Spleen (tissue), 11 donors: Measurements from ENCODE around the gene PLXNB2. TPM values are rescaled to one million over a fixed set of nuclear protein-coding genes. Genes with fewer than 3 reads are reported as not detected.
A peak's percentile ranks its signal among the peaks of the same experiment; 100 is the strongest.

Experiments
- DNase-seq: peaks from one replicate; pipeline ENCODE4 v3.0.0-alpha.2; 2020
- H3K27ac ChIP-seq, 8 donors: fragments of 200-600 bp; sonication (generic) in 7 of 8; 1 replicate in 4 of 8; 2 replicates in 4 of 8; pipeline versions ENCODE4 v1.5.0 to v1.8.0; 2016 to 2021; ENCODE audit warnings: inconsistent platforms in 4 of 8, mild to moderate bottlenecking in 4 of 8, moderate library complexity in 1 of 8
- H3K27me3 ChIP-seq, 7 donors: fragments of 200-600 bp; sonication (generic) in 6 of 7; replicated peaks in 1 of 7; 1 replicate in 4 of 7; 2 replicates in 3 of 7; pipeline versions ENCODE4 v1.5.0 to v1.8.0; 2016 to 2021; ENCODE audit warnings: inconsistent platforms in 3 of 7, mild to moderate bottlenecking in 1 of 7
- H3K36me3 ChIP-seq, 6 donors: fragments of 200-600 bp; sonication (generic) in 5 of 6; 1 replicate in 4 of 6; 2 replicates in 2 of 6; pipeline versions ENCODE4 v1.5.0 to v1.8.0; 2016 to 2021; ENCODE audit warnings: inconsistent platforms in 2 of 6
- H3K4me1 ChIP-seq, 6 donors: fragments of 200-600 bp; sonication (generic) in 5 of 6; 1 replicate in 3 of 6; 2 replicates in 3 of 6; pipeline versions ENCODE4 v1.5.0 to v1.8.0; 2016 to 2021; ENCODE audit warnings: inconsistent platforms in 3 of 6
- H3K4me3 ChIP-seq, 8 donors: fragments of 200-600 bp; sonication (generic) in 7 of 8; 1 replicate in 4 of 8; 2 replicates in 4 of 8; pipeline versions ENCODE4 v1.5.0 to v1.8.0; 2016 to 2021; ENCODE audit warnings: inconsistent platforms in 4 of 8, mild to moderate bottlenecking in 4 of 8, moderate library complexity in 2 of 8
- H3K9me3 ChIP-seq, 8 donors: fragments of 200-600 bp; sonication (generic) in 7 of 8; 1 replicate in 4 of 8; 2 replicates in 4 of 8; pipeline versions ENCODE4 v1.5.0 to v1.8.0; 2016 to 2021; ENCODE audit warnings: inconsistent platforms in 4 of 8
- CTCF ChIP-seq, 11 experiments: fragments of 200-600 bp in 7 of 11; fragments of 450-650 bp in 4 of 11; sonication (generic) in 4 of 11; IDR thresholded peaks in 8 of 11; conservative IDR thresholded peaks in 3 of 11; 1 replicate in 7 of 11; 2 replicates in 4 of 11; pipeline versions ENCODE4 v1.4.0 to v1.8.0; 2016 to 2021; ENCODE audit warnings: antibody characterized with exemption in 11 of 11, inconsistent platforms in 4 of 11, mild to moderate bottlenecking in 1 of 11
- POLR2A ChIP-seq, 3 donors: fragments of 450-650 bp; IDR thresholded peaks; one replicate each; pipeline ENCODE4 v1.5.1; 2017; ENCODE audit warnings: antibody characterized with exemption in 3 of 3, mild to moderate bottlenecking in 1 of 3
- POLR2AphosphoS5 ChIP-seq, 3 donors: sonication (generic); formaldehyde crosslinking; IDR thresholded peaks; one replicate each; pipeline ENCODE4 v1.5.1; 2017; ENCODE audit warnings: antibody characterized with exemption in 3 of 3
- WGBS, 5 donors: extraction: QIAGEN DNeasy Blood & Tissue Kit in 3 of 5; methylation state at CpG; one replicate each; pipeline versions ENCODE4 v1.1.5 to v1.1.7; 2013 to 2018; 5-methylcytosine and 5-hydroxymethylcytosine counted together
- intact Hi-C: fragments of 100-400 bp; cut with DNase I; formaldehyde crosslinking; loops from one replicate; pipeline ENCODE4 v1.15.0; 2023; ENCODE audit warnings: low total_unique reads
- polyA plus RNA-seq, 3 donors: library from polyadenylated mRNA; stranded (reverse); fragments of 200-250 nt; gene quantifications; one replicate each; pipeline ENCODE4 v1.2.1, GENCODE V29; 2013
- total RNA-seq, 7 donors: library from RNA; depleted of rRNA in 3 of 7; stranded (reverse); fragments of >200 nt in 3 of 7; fragmentation: NEBNext Ultra II Directional in 4 of 7; extraction: Animal tissue kit (Norgen Biotek cat#: 25700) in 4 of 7; gene quantifications; one replicate each; pipeline versions ENCODE4 v1.1.0 to v1.2.1, GENCODE V29; 2016 to 2021
- donor health status: healthy with polysubstance abuse.
- donor health status: DM: no; HTN: no; CAD: no; lungs with moderate emphysema.
- donor health status: DM: no; HTN: no; CAD: no.
- donor health status: Bipolar disorder and iron deficiency.
- donor health status: healthy.
- donor health status: DM: no; HTN: no; CAD: no.
- donor health status: DM: yes; HTN: yes; CAD: no.

The PLXNB2 gene
- total and polyA plus RNA-seq, 10 donors, result 41.9 to 382 (median 242) TPM

- WGBS, 5 donors, result 15 to 36% (median 20%) methylated on average over 6 to 7 of the region's 7 CpGs
- Histone ChIP-seq H3K27me3 (peaks cover 0 to 47% (median 3%) of the 10 kb centered on the region in 7 donors), H3K27ac (peak overlapping the region; percentile 66 to 94 (median 88)), H3K36me3 (peaks cover 0 to 19% (median 0%) of the 10 kb centered on the region in 6 donors), H3K4me1 (peaks cover 51 to 93% (median 84%) of the 10 kb centered on the region in 6 donors), H3K9me3 (no peaks in the 10 kb centered on the region), H3K4me3 (peak overlapping the region in 6 of 8 donors; percentile 22 to 91 (median 30))
- TF ChIP-seq CTCF (IDR thresholded peaks at IDR 0.05 in 8 of 11, conservative IDR thresholded peaks at IDR 0.05 in 3 of 11), result no peak
- TF ChIP-seq POLR2A (IDR thresholded peaks at IDR 0.05), result no peak
- peak; percentile 75 to 84 (median 83) for TF ChIP-seq POLR2AphosphoS5 (IDR thresholded peaks at IDR 0.05)
- intact Hi-C loops, result no loop called here
- peak; percentile 94 for DNase-seq
Measured at GRCh38 chr22:50308597-50308935, 1.1 kb upstream of the PLXNB2 start.

DNA sequence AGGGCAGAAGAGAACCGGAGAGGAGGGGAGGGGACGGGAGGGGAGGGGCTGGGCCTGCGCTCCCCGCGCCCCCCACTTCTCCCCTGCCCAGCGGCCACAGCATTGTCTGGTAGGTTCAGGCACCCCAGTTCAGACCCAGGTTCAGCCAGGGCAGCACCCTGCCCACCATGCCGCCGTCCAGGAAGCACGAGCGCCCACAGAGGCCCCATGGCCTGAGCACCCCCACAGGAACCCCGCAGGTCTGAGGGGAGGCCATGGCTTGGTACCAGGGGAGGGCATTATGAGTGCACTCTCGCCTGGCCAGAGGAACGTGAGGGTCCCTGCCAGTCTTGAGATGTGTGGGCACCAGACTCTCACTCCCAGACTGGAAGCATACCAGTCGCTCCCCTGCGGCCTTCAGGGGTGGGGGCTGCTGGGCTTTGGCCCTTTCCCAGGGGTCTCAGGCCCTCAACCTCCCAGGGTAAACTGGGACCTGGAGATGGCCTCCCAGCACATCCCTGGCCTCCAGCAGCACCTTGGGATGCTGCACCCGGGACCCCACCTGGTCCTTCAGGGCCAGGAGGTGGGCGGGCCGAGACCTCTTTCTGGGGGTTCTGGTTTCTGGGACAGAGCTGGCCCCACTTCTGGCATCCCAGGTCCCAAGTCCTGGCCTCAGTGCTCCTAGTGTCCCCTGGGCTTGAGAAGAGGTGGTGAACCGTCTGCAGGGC, 597 bp upstream of the PLXNB2 start:
- WGBS, 5 donors, result 14 to 29% (median 22%) methylated on average over 6 to 19 of the region's 19 CpGs
- intact Hi-C loops, result no loop called here
- H3K27me3 ChIP-seq, result peaks cover 0 to 48% (median 3%) of the 10 kb centered on the region in 7 donors

GRCh38 chr22:50305923-50306566, 1.4 kb downstream of the PLXNB2 start:
- TF ChIP-seq POLR2AphosphoS5 (IDR thresholded peaks at IDR 0.05), result peak; percentile 72 to 86 (median 80)
- no peak for TF ChIP-seq CTCF (IDR thresholded peaks at IDR 0.05 in 8 of 11, conservative IDR thresholded peaks at IDR 0.05 in 3 of 11)
- Histone ChIP-seq H3K4me3 (peak overlapping the region; percentile 64 to 91 (median 83)), H3K27ac (peak overlapping the region; percentile 73 to 96 (median 92)), H3K27me3 (peaks cover 0 to 48% (median 3%) of the 10 kb centered on the region in 7 donors), H3K9me3 (no peaks in the 10 kb centered on the region), H3K36me3 (peaks cover 0 to 20% (median 0%) of the 10 kb centered on the region in 6 donors), H3K4me1 (peaks cover 71 to 95% (median 88%) of the 10 kb centered on the region in 6 donors)
- intact Hi-C loops, result no loop called here
- no peak for DNase-seq
- WGBS, 5 donors, result 5 to 13% (median 10%) methylated on average over 8 to 21 of the region's 21 CpGs

More for the DNA sequence above, 597 bp upstream of the PLXNB2 start:
- H3K4me1 ChIP-seq, result peaks cover 53 to 93% (median 84%) of the 10 kb centered on the region in 6 donors
- no peaks in the 10 kb centered on the region for H3K9me3 ChIP-seq
- H3K36me3 ChIP-seq, result peaks cover 0 to 24% (median 0%) of the 10 kb centered on the region in 6 donors
- H3K4me3 ChIP-seq, result peak overlapping the region in 7 of 8 donors; percentile 19 to 91 (median 27)
- no peak for DNase-seq
- peak overlapping the region; percentile 66 to 94 (median 88) for H3K27ac ChIP-seq
- TF ChIP-seq POLR2AphosphoS5 (IDR thresholded peaks at IDR 0.05) (no peak), CTCF (IDR thresholded peaks at IDR 0.05 in 8 of 11, conservative IDR thresholded peaks at IDR 0.05 in 3 of 11) (no peak), POLR2A (IDR thresholded peaks at IDR 0.05) (no peak)

DNA sequence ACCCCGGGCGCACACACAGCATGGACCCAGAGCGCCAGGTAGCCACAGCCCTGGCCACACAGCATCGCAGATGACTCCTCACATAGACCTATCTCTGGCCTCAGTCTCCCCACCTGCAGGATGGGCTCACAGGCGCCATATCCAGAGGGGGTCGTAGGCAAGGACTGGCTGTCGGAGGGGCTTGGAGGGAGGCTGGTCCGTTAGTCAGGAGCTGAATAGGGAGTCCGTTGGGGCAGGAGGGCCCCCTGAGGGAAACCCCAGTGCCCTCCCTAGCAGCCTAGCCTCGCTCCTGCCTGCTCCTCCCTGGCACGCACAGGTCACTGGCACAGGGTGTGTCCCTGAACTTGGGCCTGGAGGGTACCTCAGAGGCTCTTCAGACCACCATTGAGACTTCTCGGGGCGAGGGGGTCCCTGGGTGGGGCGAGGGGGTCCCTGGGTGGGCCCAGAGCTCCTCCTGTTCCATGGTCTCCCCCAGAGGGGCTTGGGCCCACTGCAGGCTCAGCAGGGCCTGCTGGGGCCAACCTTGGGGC, 2.0 kb downstream of the PLXNB2 start:
- intact Hi-C loops, result no loop called here
- Histone ChIP-seq H3K4me1 (peaks cover 77 to 95% (median 92%) of the 10 kb centered on the region in 6 donors), H3K27me3 (peaks cover 0 to 54% (median 3%) of the 10 kb centered on the region in 7 donors), H3K4me3 (peak overlapping the region; percentile 64 to 91 (median 83)), H3K9me3 (no peaks in the 10 kb centered on the region), H3K36me3 (peaks cover 0 to 24% (median 0%) of the 10 kb centered on the region in 6 donors), H3K27ac (peak overlapping the region; percentile 73 to 96 (median 92))
- no peak for TF ChIP-seq CTCF (IDR thresholded peaks at IDR 0.05 in 8 of 11, conservative IDR thresholded peaks at IDR 0.05 in 3 of 11)
- no peak for TF ChIP-seq POLR2A (IDR thresholded peaks at IDR 0.05)
- no peak for TF ChIP-seq POLR2AphosphoS5 (IDR thresholded peaks at IDR 0.05)
- WGBS, 5 donors, result 46 to 83% (median 62%) methylated on average over 5 to 14 of the region's 14 CpGs
- DNase-seq, result no peak
